Measurements from ENCODE around the gene KRTAP6-1. TPM values are rescaled to one million over a fixed set of nuclear protein-coding genes. Genes with fewer than 3 reads are reported as not detected.

KRTAP6-1 gene
- total and polyA plus RNA-seq, 2 donors: not detected

Small RNAs within 50 kb of the gene (small RNA-seq; reads per million reads assigned to genes)
- gene KRTAP20-1: not detected
- not detected for gene KRTAP20-3
- not detected for gene KRTAP20-4
- gene KRTAP22-1: not detected
- not detected for gene KRTAP22-2

Other genes starting within 250 kb of the KRTAP6-1 start
- gene KRTAP13-2, start 241.7 kb downstream of the KRTAP6-1 start, total RNA-seq: not detected
- not detected for gene KRTAP13-2, start 241.7 kb downstream of the KRTAP6-1 start, polyA plus RNA-seq
- gene KRTAP13-1, start 217.9 kb downstream of the KRTAP6-1 start, total RNA-seq: not detected
- not detected for gene KRTAP13-1, start 217.9 kb downstream of the KRTAP6-1 start, polyA plus RNA-seq
- gene KRTAP13-3, start 188.0 kb downstream of the KRTAP6-1 start, total RNA-seq: not detected
- not detected for gene KRTAP13-3, start 188.0 kb downstream of the KRTAP6-1 start, polyA plus RNA-seq
- not detected for gene KRTAP13-4, start 183.7 kb downstream of the KRTAP6-1 start, total RNA-seq
- not detected for gene KRTAP13-4, start 183.7 kb downstream of the KRTAP6-1 start, polyA plus RNA-seq
- not detected for gene KRTAP15-1, start 173.7 kb downstream of the KRTAP6-1 start, total RNA-seq
- gene KRTAP15-1, start 173.7 kb downstream of the KRTAP6-1 start, polyA plus RNA-seq: not detected
- not detected for gene KRTAP19-1, start 133.6 kb downstream of the KRTAP6-1 start, total RNA-seq
- not detected for gene KRTAP19-1, start 133.6 kb downstream of the KRTAP6-1 start, polyA plus RNA-seq
- gene KRTAP19-2, start 126.5 kb downstream of the KRTAP6-1 start, total RNA-seq: not detected
- gene KRTAP19-2, start 126.5 kb downstream of the KRTAP6-1 start, polyA plus RNA-seq: not detected
- not detected for gene KRTAP19-3, start 121.9 kb downstream of the KRTAP6-1 start, total RNA-seq
- not detected for gene KRTAP19-3, start 121.9 kb downstream of the KRTAP6-1 start, polyA plus RNA-seq
- gene KRTAP19-4, start 116.8 kb downstream of the KRTAP6-1 start, total RNA-seq: not detected
- gene KRTAP19-4, start 116.8 kb downstream of the KRTAP6-1 start, polyA plus RNA-seq: not detected
- not detected for gene KRTAP19-5, start 111.8 kb downstream of the KRTAP6-1 start, total RNA-seq
- not detected for gene KRTAP19-5, start 111.8 kb downstream of the KRTAP6-1 start, polyA plus RNA-seq
- not detected for gene KRTAP19-6, start 72.1 kb downstream of the KRTAP6-1 start, total RNA-seq
- not detected for gene KRTAP19-6, start 72.1 kb downstream of the KRTAP6-1 start, polyA plus RNA-seq
- gene KRTAP19-7, start 52.6 kb downstream of the KRTAP6-1 start, total RNA-seq: not detected
- not detected for gene KRTAP19-7, start 52.6 kb downstream of the KRTAP6-1 start, polyA plus RNA-seq
- not detected for gene KRTAP22-2, start 23.5 kb downstream of the KRTAP6-1 start, total RNA-seq
- not detected for gene KRTAP22-2, start 23.5 kb downstream of the KRTAP6-1 start, polyA plus RNA-seq
- gene KRTAP6-3, start 21.5 kb downstream of the KRTAP6-1 start, total RNA-seq: not detected
- gene KRTAP6-3, start 21.5 kb downstream of the KRTAP6-1 start, polyA plus RNA-seq: not detected
- gene KRTAP6-2, start 15.0 kb downstream of the KRTAP6-1 start, total RNA-seq: not detected
- not detected for gene KRTAP6-2, start 15.0 kb downstream of the KRTAP6-1 start, polyA plus RNA-seq
- not detected for gene KRTAP22-1, start 12.8 kb downstream of the KRTAP6-1 start, total RNA-seq
- not detected for gene KRTAP22-1, start 12.8 kb downstream of the KRTAP6-1 start, polyA plus RNA-seq
- gene KRTAP20-1, start 2.5 kb upstream of the KRTAP6-1 start, total RNA-seq: not detected
- not detected for gene KRTAP20-1, start 2.5 kb upstream of the KRTAP6-1 start, polyA plus RNA-seq
- not detected for gene KRTAP20-4, start 6.7 kb upstream of the KRTAP6-1 start, total RNA-seq
- gene KRTAP20-4, start 6.7 kb upstream of the KRTAP6-1 start, polyA plus RNA-seq: not detected
- not detected for gene KRTAP20-2, start 21.3 kb upstream of the KRTAP6-1 start, total RNA-seq
- not detected for gene KRTAP20-2, start 21.3 kb upstream of the KRTAP6-1 start, polyA plus RNA-seq
- not detected for gene KRTAP20-3, start 28.9 kb upstream of the KRTAP6-1 start, total RNA-seq
- not detected for gene KRTAP20-3, start 28.9 kb upstream of the KRTAP6-1 start, polyA plus RNA-seq
- gene KRTAP21-3, start 104.8 kb upstream of the KRTAP6-1 start, total RNA-seq: not detected
- not detected for gene KRTAP21-3, start 104.8 kb upstream of the KRTAP6-1 start, polyA plus RNA-seq
- gene KRTAP21-2, start 133.3 kb upstream of the KRTAP6-1 start, total RNA-seq: not detected
- not detected for gene KRTAP21-2, start 133.3 kb upstream of the KRTAP6-1 start, polyA plus RNA-seq
- not detected for gene KRTAP21-1, start 141.5 kb upstream of the KRTAP6-1 start, total RNA-seq
- gene KRTAP21-1, start 141.5 kb upstream of the KRTAP6-1 start, polyA plus RNA-seq: not detected
- not detected for gene KRTAP8-1, start 199.3 kb upstream of the KRTAP6-1 start, total RNA-seq
- gene KRTAP8-1, start 199.3 kb upstream of the KRTAP6-1 start, polyA plus RNA-seq: not detected
- gene KRTAP7-1, start 215.8 kb upstream of the KRTAP6-1 start, total RNA-seq: not detected
- not detected for gene KRTAP7-1, start 215.8 kb upstream of the KRTAP6-1 start, polyA plus RNA-seq

All from urinary bladder (tissue), 2 donors.